HTR-8/SVneo (cell line): Measurements from ENCODE around the gene RFLNA.

Experiments
- DNase-seq: peaks from one replicate; pipeline ENCODE4 v3.0.0; 2011; ENCODE audit warnings: low spot score, mixed read lengths; ENCODE audit not compliant: insufficient read length
- FAIRE-seq: peaks from 2 replicates; lab custom pipeline; 2011; peaks lifted over from hg19 to GRCh38; lab: Jason Lieb, UNC

Gene RFLNA

GRCh38 chr12:124294780-124295341 is at the start of gene RFLNA:
Gene RFLNA, plus strand, starts transcription at chr12:124295093. Its CDS starts 337 bp downstream, at chr12:124295430.
- DNase-seq (no peak), FAIRE-seq (no peak)

GRCh38 chr12:124247331-124247730 is 47.6 kb upstream of the RFLNA start:
- FAIRE-seq (no peak), DNase-seq (no peak)

GRCh38 chr12:124248941-124249825 is 45.7 kb upstream of the RFLNA start:
- FAIRE-seq, result no peak
- DNase-seq, result no peak

- no peak for FAIRE-seq
- no peak for DNase-seq
Observed at GRCh38 chr12:124251186-124251585, 43.7 kb upstream of the RFLNA start.

GRCh38 chr12:124252964-124253363 is 41.9 kb upstream of the RFLNA start:
- FAIRE-seq, result no peak

GRCh38 chr12:124254126-124254525 is 40.8 kb upstream of the RFLNA start:
- no peak for DNase-seq
- FAIRE-seq, result no peak

More at GRCh38 chr12:124252964-124253363, 41.9 kb upstream of the RFLNA start:
- DNase-seq, result no peak

GRCh38 chr12:124259154-124260066 is 35.5 kb upstream of the RFLNA start:
- no peak for FAIRE-seq
- peak; percentile 41 for DNase-seq

- DNase-seq (no peak), FAIRE-seq (no peak)
Observed at GRCh38 chr12:124261885-124262284, 33.0 kb upstream of the RFLNA start.

- FAIRE-seq, result no peak
- no peak for DNase-seq
Observed at GRCh38 chr12:124264089-124264795, 30.7 kb upstream of the RFLNA start.

GRCh38 chr12:124264879-124265278 is 30.0 kb upstream of the RFLNA start:
- no peak for FAIRE-seq
- DNase-seq, result no peak

- DNase-seq, result no peak
- no peak for FAIRE-seq
Observed at GRCh38 chr12:124267205-124267778, 27.6 kb upstream of the RFLNA start.

GRCh38 chr12:124270671-124271070 is 24.2 kb upstream of the RFLNA start:
- no peak for FAIRE-seq
- DNase-seq, result no peak

- FAIRE-seq, result no peak
- peak; percentile 70 for DNase-seq
Observed at GRCh38 chr12:124273630-124274029, 21.3 kb upstream of the RFLNA start.

GRCh38 chr12:124276337-124276736 is 18.6 kb upstream of the RFLNA start:
- DNase-seq, result no peak

GRCh38 chr12:124277394-124278241 is 17.3 kb upstream of the RFLNA start:
- DNase-seq (no peak), FAIRE-seq (no peak)

More at GRCh38 chr12:124276337-124276736, 18.6 kb upstream of the RFLNA start:
- FAIRE-seq, result no peak

- no peak for FAIRE-seq
- no peak for DNase-seq
Observed at GRCh38 chr12:124278389-124279101, 16.3 kb upstream of the RFLNA start.

- no peak for DNase-seq
- no peak for FAIRE-seq
Observed at GRCh38 chr12:124279315-124279714, 15.6 kb upstream of the RFLNA start.

GRCh38 chr12:124279846-124280360 is 15.0 kb upstream of the RFLNA start:
- FAIRE-seq (no peak), DNase-seq (no peak)
